ENCODE data around the gene PHYKPL.

The PHYKPL gene

GRCh38 chr5:178232124-178232919 lies at the start of gene PHYKPL:
Gene PHYKPL, minus strand, starts transcription at chr5:178232802. Its CDS starts 252 bp downstream, at chr5:178232550.
- DNase-seq (ENCODE audit: low spot score), result peak; percentile 62

DNA sequence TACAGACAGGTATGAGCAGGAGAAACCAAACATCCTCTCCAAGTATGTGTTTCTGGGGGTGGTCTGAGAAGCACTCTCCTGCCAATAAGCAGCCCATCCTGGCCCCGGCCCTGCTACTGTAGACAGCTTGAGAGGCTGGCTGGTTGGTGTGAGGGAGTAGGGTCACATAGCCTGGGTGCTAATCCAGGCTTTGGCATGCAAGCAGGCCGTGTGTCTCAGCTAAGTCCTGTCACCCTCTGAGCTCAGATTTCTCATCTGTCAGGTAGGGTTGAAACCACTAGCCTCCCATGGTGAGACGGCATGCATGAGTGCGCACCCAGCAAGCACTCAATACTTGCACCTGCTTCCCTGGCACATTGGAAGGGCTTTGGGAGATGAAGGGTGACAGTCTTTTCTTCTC lies 49.8 kb upstream of the PHYKPL start:
- no peak for DNase-seq (ENCODE audit: low spot score)

- no peak for DNase-seq (ENCODE audit: low spot score)
Observed at GRCh38 chr5:178281331-178281730, 48.7 kb upstream of the PHYKPL start.

GRCh38 chr5:178280631-178281030 lies 48.0 kb upstream of the PHYKPL start:
- no peak for DNase-seq (ENCODE audit: low spot score)

- peak; percentile 45 for DNase-seq (ENCODE audit: low spot score)
Observed at GRCh38 chr5:178279723-178280438, 47.3 kb upstream of the PHYKPL start.

DNA sequence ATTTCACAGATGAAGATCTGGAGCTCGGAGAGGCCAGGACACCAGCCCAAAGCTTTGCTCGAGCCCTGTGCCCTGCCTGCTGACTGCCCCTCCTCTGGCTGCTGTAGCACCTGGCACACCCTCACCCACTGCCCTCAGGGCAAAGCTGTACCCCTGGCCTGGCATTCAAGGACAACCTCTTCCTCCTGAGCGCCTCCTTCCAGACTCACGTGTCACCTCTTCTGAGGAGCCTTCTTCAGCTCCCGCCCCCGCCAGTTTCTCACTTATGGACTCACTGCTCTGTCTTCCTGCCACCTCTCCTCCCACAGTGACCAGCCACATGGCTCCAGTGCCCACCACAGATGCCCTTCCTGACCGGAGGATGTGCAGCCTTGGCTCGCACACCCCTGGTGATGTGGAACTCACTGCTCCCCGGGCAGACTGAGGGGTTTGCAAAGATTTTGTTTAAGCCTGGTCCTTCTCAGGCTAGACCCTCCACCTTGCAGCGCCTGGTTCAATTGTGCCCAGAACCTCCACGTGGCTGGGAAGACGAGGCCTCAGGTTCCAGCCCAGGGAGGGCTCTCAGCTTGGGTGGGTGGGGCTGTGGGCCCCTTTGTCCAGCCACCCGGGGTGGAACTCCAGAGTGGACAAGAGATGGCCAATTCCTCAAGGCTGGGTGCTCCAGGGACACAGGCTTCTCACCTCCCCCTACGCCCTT lies 46.6 kb upstream of the PHYKPL start:
- no peak for DNase-seq (ENCODE audit: low spot score)

- DNase-seq (ENCODE audit: low spot score), result no peak
Observed at GRCh38 chr5:178278358-178279023, 45.9 kb upstream of the PHYKPL start.

DNA sequence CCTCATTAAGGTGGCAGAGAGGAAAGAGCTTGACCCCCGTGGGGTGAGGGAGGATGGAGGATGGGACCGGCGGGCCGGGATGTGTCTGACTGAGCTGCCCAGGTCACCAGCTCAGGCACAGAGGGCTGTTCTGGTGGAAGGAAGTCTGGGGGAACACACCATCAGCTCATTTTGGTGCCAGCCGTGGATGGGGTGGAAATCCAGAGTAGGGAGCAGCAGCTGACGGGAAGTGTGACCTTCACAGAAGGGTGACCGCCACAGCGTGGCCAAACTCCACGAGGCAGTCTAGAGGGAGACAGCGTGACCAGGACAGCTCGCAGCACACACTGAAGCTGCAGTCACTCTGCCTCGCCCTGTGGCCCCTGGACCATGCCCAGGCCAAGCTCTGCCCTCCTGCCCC lies 45.3 kb upstream of the PHYKPL start:
- DNase-seq (ENCODE audit: low spot score), result no peak

GRCh38 chr5:178277346-178277745 lies 44.7 kb upstream of the PHYKPL start:
- no peak for DNase-seq (ENCODE audit: low spot score)

DNA sequence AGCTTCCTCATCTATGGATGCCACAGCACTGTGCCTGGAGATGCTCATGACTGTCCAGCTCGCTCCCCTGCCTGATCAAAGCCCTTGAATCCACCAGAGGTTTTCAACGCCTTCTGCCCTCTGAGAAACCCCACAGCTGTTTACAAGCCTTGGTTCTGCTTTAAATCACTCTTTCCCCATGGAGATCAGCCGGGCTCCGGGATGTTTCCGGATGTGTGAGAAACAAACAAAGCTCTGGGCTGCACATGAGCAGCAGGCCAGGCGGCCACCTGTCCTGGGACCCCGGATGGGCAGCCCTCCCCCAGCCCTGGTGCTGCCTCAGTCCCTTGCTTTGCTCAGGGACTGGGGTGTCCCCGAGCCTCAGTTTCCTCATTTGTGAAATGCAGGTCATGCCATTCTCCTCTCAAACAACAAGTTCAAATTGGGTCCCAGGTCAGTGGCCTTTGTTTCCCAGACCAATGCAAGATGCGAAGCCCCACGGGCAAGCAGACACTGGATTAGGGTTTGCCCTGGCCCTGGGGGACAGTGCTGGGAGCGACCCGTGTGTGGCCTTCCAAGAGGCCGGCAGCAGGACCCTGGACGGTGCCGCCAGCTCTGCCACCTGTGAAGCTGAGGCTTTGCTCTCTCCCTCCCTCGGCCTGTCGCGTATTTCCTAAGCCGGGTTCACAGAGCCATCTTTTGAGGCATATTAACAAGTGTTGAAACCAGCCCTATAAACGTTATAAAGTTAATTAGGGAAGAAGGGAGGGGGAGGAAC lies 42.4 kb upstream of the PHYKPL start:
- DNase-seq (ENCODE audit: low spot score), result no peak

GRCh38 chr5:178273665-178274541 lies 41.3 kb upstream of the PHYKPL start:
- no peak for DNase-seq (ENCODE audit: low spot score)

DNA sequence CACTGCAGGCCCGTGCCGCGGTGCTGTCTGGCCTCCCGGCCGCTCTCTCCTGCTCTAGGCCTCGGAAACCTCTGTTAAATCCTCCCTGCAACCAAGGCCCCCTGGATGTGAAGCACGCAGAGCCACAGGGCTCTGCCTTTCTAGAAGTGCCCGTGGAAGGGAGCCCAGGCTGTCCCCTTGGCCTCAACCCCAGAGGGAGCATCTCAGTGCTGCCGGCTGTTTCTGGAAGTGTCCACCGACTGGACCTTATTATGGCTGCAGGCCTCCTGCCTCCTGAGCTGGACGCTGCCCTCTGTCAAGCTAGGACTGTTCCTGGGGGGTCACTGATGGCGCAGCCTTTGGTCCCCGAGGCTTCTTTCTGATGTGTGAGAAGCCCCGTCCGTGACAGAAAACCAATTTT lies 40.4 kb upstream of the PHYKPL start:
- DNase-seq (ENCODE audit: low spot score), result no peak

GRCh38 chr5:178272591-178272990 lies 40.0 kb upstream of the PHYKPL start:
- DNase-seq (ENCODE audit: low spot score), result no peak

DNA sequence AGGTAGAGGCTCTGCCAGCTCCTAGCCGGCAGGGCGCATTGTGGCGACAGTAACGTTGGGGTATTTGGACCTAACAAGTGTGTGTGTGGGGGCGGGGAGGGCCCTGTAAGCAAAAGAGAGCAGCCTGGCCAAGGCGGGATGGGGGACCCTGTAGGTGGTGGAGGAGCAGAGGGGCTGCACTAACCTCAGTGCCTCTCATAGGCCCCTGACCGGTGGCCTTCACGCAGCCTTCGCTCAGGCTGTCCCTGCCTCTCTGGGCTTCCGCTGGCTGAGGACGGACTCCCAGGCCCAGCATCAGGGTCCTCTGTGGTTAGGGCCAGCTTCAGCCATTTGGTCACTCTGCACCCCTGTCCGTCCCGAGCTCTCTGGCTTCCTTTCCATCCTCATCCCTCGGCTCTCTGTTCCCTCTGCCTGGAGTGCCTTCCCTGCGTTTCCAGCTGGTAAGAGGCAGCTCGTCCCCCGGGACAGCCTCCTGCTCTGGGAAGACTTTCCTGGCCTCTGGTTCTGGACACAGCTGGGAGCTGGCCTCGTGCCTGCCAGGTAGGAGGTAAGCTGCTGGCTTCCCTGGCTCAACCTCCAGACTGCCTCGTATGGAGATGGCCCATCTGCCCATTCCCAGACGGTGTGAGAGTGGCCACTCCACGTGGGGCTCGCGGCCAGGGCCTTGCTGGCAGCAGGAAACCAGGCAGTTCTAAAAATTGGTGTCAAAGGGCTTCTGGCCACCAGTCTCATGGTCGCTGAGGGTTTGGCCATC lies 39.3 kb upstream of the PHYKPL start:
- DNase-seq (ENCODE audit: low spot score), result no peak

- DNase-seq (ENCODE audit: low spot score), result no peak
Observed at GRCh38 chr5:178271231-178271630, 38.6 kb upstream of the PHYKPL start.

DNA sequence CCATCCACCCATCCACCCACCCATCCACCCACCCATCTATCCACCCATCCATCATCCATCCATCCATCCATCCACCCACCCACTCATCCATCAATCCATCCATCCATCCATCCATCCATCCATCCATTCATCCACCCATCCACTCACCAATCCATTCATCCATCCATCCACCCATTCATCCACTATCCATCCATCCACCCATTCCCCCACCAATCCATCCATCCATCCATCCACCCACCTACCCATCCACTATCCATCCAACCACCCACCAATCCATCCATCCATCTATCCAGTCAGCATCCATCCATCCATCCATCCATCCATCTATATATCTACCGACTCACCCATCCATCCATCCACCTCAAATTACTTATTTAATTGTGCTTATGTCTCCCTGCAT lies 36.9 kb upstream of the PHYKPL start:
- no peak for DNase-seq (ENCODE audit: low spot score)

DNA sequence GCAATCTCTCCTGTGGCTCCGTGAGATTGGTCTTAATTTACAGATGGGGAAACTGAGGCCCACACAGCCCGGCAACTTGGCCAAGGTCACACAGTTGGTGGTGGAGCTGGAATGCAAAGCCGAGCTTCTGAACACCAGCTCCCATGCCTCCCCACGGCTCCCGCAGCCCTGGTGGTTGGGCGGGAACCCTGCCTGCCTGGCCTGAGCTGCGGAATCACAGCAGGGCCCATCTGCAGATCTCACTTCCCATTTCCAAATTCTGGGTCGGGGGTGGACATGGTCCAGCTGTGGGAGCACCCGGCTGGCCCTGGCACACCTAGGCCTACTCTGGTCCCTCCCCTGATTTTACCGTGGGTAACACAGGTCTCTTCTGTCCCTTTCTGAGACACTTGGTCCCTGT lies 35.3 kb upstream of the PHYKPL start:
- DNase-seq (ENCODE audit: low spot score), result no peak

DNA sequence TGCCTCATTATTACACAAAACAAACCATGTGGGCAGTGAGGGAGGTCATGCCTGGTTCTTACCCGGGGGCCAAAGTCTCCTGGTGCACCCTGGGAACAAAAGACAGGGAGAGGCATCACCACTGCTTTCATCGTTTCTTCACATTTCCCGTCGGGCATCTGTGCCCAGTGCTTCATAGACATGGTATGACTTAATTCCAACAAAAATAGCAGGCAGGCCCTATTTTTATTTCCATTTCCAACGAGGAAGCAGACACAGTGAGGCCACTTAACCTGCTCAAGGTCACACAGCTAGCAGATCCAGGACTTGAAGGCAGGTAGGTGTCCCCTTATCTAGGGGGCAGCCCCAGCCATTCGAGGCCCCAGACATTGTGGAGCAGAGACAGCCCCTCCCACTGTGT lies 34.6 kb upstream of the PHYKPL start:
- DNase-seq (ENCODE audit: low spot score), result no peak

GRCh38 chr5:178266581-178266980 lies 34.0 kb upstream of the PHYKPL start:
- DNase-seq (ENCODE audit: low spot score), result no peak

DNA sequence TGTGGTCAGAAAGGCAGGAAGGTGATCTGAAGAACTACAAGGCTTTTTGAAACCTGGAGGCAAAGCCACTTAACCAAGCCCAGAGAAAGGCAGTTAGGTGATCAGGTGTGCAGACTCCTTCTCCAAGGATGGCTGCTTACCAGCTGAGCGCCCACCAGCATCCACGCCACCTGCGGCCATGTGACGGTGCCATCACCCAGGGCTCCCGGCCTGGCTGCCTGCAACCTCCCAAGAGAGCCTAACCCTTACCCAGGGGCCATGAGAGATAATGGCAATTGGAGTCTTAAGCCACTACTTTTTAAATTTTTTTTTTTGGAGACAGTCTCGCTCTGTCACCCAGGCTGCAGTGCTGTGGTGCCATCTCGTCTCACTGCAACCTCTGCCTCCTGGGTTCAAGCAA lies 33.1 kb upstream of the PHYKPL start:
- no peak for DNase-seq (ENCODE audit: low spot score)

Measured in hematopoietic multipotent progenitor cell treated with erythropoietin and hydrocortisone succinate and interleukin-3 and kit ligand, for 17 days (in vitro differentiated cells).